ENCODE results near the gene IDI1. TPM values are rescaled to one million over a fixed set of nuclear protein-coding genes. Genes with fewer than 3 reads are reported as not detected.

The IDI1 gene
- total and polyA plus RNA-seq, 4 experiments from 2014 or later: 30.3 to 45.4 (median 38.8) TPM

GRCh38 chr10:1037098-1037497 is 11.8 kb downstream of the IDI1 start:
- no peak overlapping the region for H3K4me3 ChIP-seq (ENCODE audit: low read length in 2 of 2)
- H3K27ac ChIP-seq (ENCODE audit: low read depth, low read length): no peak overlapping the region
- no peaks in the 10 kb centered on the region for H3K4me1 ChIP-seq (ENCODE audit: insufficient read depth, low read length)
- peak overlapping the region in 3 of 7 donors; percentile 37 to 60 (median 43) for H3K27ac Mint-ChIP-seq
- CTCF ChIA-PET (ENCODE audit: partially characterized antibody): no interaction called here
- POLR2A ChIA-PET (ENCODE audit: partially characterized antibody): interaction anchor here (3.4 kb wide), 1 partner anchor 11 kb away, joined by 17 read pairs; the partner anchor contains the start of gene IDI1
- H3K36me3 Mint-ChIP-seq: peaks cover 15 to 33% of the 10 kb centered on the region in 2 donors
- no peak for DNase-seq
- H3K4me3 Mint-ChIP-seq: no peak overlapping the region
- intact Hi-C loops (cut with micrococcal nuclease): no loop called here
- peaks cover 0 to 13% (median 9%) of the 10 kb centered on the region in 4 donors for H3K4me1 Mint-ChIP-seq
- no peaks in the 10 kb centered on the region for H3K9me3 Mint-ChIP-seq
- H3K9me3 ChIP-seq (ENCODE audit: control insufficient read depth in 1 of 2, low read length in 2 of 2): no peaks in the 10 kb centered on the region
- H3K27me3 ChIP-seq (ENCODE audit: insufficient read depth, low read length): no peaks in the 10 kb centered on the region
- H3K36me3 ChIP-seq (ENCODE audit: insufficient read depth, low read length): peaks cover 14% of the 10 kb centered on the region
- no peaks in the 10 kb centered on the region for H3K27me3 Mint-ChIP-seq

- H3K27ac ChIP-seq (ENCODE audit: low read depth, low read length): no peak overlapping the region
- Mint-ChIP-seq H3K4me1 (peaks cover 0 to 13% (median 9%) of the 10 kb centered on the region in 4 donors), H3K9me3 (no peaks in the 10 kb centered on the region), H3K36me3 (peaks cover 15 to 28% of the 10 kb centered on the region in 2 donors), H3K4me3 (peak overlapping the region in 2 of 8 donors; percentile 8 to 41), H3K27ac (peak overlapping the region in 2 of 7 donors; percentile 49 to 51), H3K27me3 (no peaks in the 10 kb centered on the region)
- intact Hi-C loops (cut with micrococcal nuclease): no loop called here
- H3K9me3 ChIP-seq (ENCODE audit: control insufficient read depth in 1 of 2, low read length in 2 of 2): no peaks in the 10 kb centered on the region
- no peak overlapping the region for H3K4me3 ChIP-seq (ENCODE audit: low read length in 2 of 2)
- ChIA-PET CTCF (ENCODE audit: partially characterized antibody) (no interaction called here), POLR2A (ENCODE audit: partially characterized antibody) (interaction anchor here (1.7 to 3.4 kb wide), 2 partner anchors 8 to 12 kb away, joined by 7 to 17 read pairs; partner anchors contain the start of gene IDI1)
- H3K36me3 ChIP-seq (ENCODE audit: insufficient read depth, low read length): peaks cover 11% of the 10 kb centered on the region
- H3K4me1 ChIP-seq (ENCODE audit: insufficient read depth, low read length): no peaks in the 10 kb centered on the region
- DNase-seq: peak in 2 of 5 donors; percentile 22 to 61
- no peaks in the 10 kb centered on the region for H3K27me3 ChIP-seq (ENCODE audit: insufficient read depth, low read length)
Measured at GRCh38 chr10:1036341-1036791, 12.6 kb downstream of the IDI1 start.

GRCh38 chr10:1035201-1035600 is 13.7 kb downstream of the IDI1 start:
- Histone ChIP-seq H3K9me3 (ENCODE audit: control insufficient read depth in 1 of 2, low read length in 2 of 2) (no peaks in the 10 kb centered on the region), H3K27me3 (ENCODE audit: insufficient read depth, low read length) (no peaks in the 10 kb centered on the region), H3K4me1 (ENCODE audit: insufficient read depth, low read length) (no peaks in the 10 kb centered on the region), H3K36me3 (ENCODE audit: insufficient read depth, low read length) (peaks cover 2% of the 10 kb centered on the region), H3K27ac (ENCODE audit: low read depth, low read length) (no peak overlapping the region), H3K4me3 (ENCODE audit: low read length in 2 of 2) (no peak overlapping the region)
- DNase-seq: no peak
- intact Hi-C loops (cut with micrococcal nuclease): no loop called here
- Mint-ChIP-seq H3K9me3 (no peaks in the 10 kb centered on the region), H3K4me1 (peaks cover 0 to 13% (median 7%) of the 10 kb centered on the region in 4 donors), H3K27ac (no peak overlapping the region), H3K27me3 (no peaks in the 10 kb centered on the region), H3K4me3 (no peak overlapping the region), H3K36me3 (peaks cover 10 to 18% of the 10 kb centered on the region in 2 donors)
- POLR2A ChIA-PET (ENCODE audit: partially characterized antibody): interaction anchor here (1.7 to 3.4 kb wide), 2 partner anchors 9 to 13 kb away, joined by 7 to 17 read pairs; partner anchors contain the start of gene IDI1
- CTCF ChIA-PET (ENCODE audit: partially characterized antibody): no interaction called here

- Histone ChIP-seq H3K36me3 (ENCODE audit: insufficient read depth, low read length) (no peaks in the 10 kb centered on the region), H3K4me1 (ENCODE audit: insufficient read depth, low read length) (no peaks in the 10 kb centered on the region), H3K4me3 (ENCODE audit: low read length in 2 of 2) (no peak overlapping the region), H3K27me3 (ENCODE audit: insufficient read depth, low read length) (no peaks in the 10 kb centered on the region), H3K9me3 (ENCODE audit: control insufficient read depth in 1 of 2, low read length in 2 of 2) (no peaks in the 10 kb centered on the region), H3K27ac (ENCODE audit: low read depth, low read length) (no peak overlapping the region)
- no peaks in the 10 kb centered on the region for H3K9me3 Mint-ChIP-seq
- intact Hi-C loops (cut with micrococcal nuclease): no loop called here
- H3K27me3 Mint-ChIP-seq: no peaks in the 10 kb centered on the region
- peaks cover 0 to 13% (median 4%) of the 10 kb centered on the region in 4 donors for H3K4me1 Mint-ChIP-seq
- CTCF ChIA-PET (ENCODE audit: partially characterized antibody): no interaction called here
- H3K4me3 Mint-ChIP-seq: no peak overlapping the region
- H3K36me3 Mint-ChIP-seq: peaks cover 8 to 15% of the 10 kb centered on the region in 2 donors
- H3K27ac Mint-ChIP-seq: no peak overlapping the region
- POLR2A ChIA-PET (ENCODE audit: partially characterized antibody): interaction anchor here (1.7 to 3.4 kb wide), 2 partner anchors 10 to 14 kb away, joined by 7 to 17 read pairs; partner anchors contain the start of gene IDI1
- no peak for DNase-seq
Measured at GRCh38 chr10:1034758-1035157, 14.2 kb downstream of the IDI1 start.

GRCh38 chr10:1033601-1034000 is 15.3 kb downstream of the IDI1 start:
- CTCF ChIA-PET (ENCODE audit: partially characterized antibody): interaction anchor here (1.5 kb wide), 1 partner anchor 10 kb away, joined by 4 read pairs; no protein-coding TSS in a partner anchor
- peaks cover 0 to 13% (median 4%) of the 10 kb centered on the region in 4 donors for H3K4me1 Mint-ChIP-seq
- H3K36me3 Mint-ChIP-seq: peaks cover 8 to 15% of the 10 kb centered on the region in 2 donors
- H3K27me3 Mint-ChIP-seq: no peaks in the 10 kb centered on the region
- POLR2A ChIA-PET (ENCODE audit: partially characterized antibody): no interaction called here
- H3K27ac Mint-ChIP-seq: no peak overlapping the region
- no peaks in the 10 kb centered on the region for H3K9me3 Mint-ChIP-seq
- Histone ChIP-seq H3K27ac (ENCODE audit: low read depth, low read length) (no peak overlapping the region), H3K27me3 (ENCODE audit: insufficient read depth, low read length) (no peaks in the 10 kb centered on the region), H3K4me1 (ENCODE audit: insufficient read depth, low read length) (no peaks in the 10 kb centered on the region), H3K36me3 (ENCODE audit: insufficient read depth, low read length) (no peaks in the 10 kb centered on the region), H3K4me3 (ENCODE audit: low read length in 2 of 2) (no peak overlapping the region), H3K9me3 (ENCODE audit: control insufficient read depth in 1 of 2, low read length in 2 of 2) (no peaks in the 10 kb centered on the region)
- no peak overlapping the region for H3K4me3 Mint-ChIP-seq
- intact Hi-C loops (cut with micrococcal nuclease): no loop called here
- no peak for DNase-seq

GRCh38 chr10:1029838-1030237 is 19.1 kb downstream of the IDI1 start:
- Histone ChIP-seq H3K27ac (ENCODE audit: low read depth, low read length) (no peak overlapping the region), H3K9me3 (ENCODE audit: control insufficient read depth in 1 of 2, low read length in 2 of 2) (no peaks in the 10 kb centered on the region), H3K4me3 (ENCODE audit: low read length in 2 of 2) (no peak overlapping the region), H3K4me1 (ENCODE audit: insufficient read depth, low read length) (no peaks in the 10 kb centered on the region), H3K27me3 (ENCODE audit: insufficient read depth, low read length) (no peaks in the 10 kb centered on the region), H3K36me3 (ENCODE audit: insufficient read depth, low read length) (no peaks in the 10 kb centered on the region)
- Mint-ChIP-seq H3K36me3 (peaks cover 0 to 7% of the 10 kb centered on the region in 2 donors), H3K4me1 (no peaks in the 10 kb centered on the region), H3K4me3 (no peak overlapping the region), H3K27ac (no peak overlapping the region), H3K27me3 (no peaks in the 10 kb centered on the region), H3K9me3 (no peaks in the 10 kb centered on the region)
- ChIA-PET POLR2A (ENCODE audit: partially characterized antibody) (interaction anchor here (1.1 kb wide), 1 partner anchor 33 kb away, joined by 3 read pairs; no protein-coding TSS in a partner anchor), CTCF (ENCODE audit: partially characterized antibody) (interaction anchor here (1.2 kb wide), 1 partner anchor 15 kb away, joined by 3 read pairs; no protein-coding TSS in a partner anchor)
- DNase-seq: no peak
- intact Hi-C loops (cut with micrococcal nuclease): no loop called here

GRCh38 chr10:1026578-1026977 is 22.3 kb downstream of the IDI1 start:
- no peaks in the 10 kb centered on the region for H3K9me3 ChIP-seq (ENCODE audit: control insufficient read depth in 1 of 2, low read length in 2 of 2)
- H3K36me3 ChIP-seq (ENCODE audit: insufficient read depth, low read length): no peaks in the 10 kb centered on the region
- peaks cover 0 to 12% of the 10 kb centered on the region in 2 donors for H3K36me3 Mint-ChIP-seq
- no peaks in the 10 kb centered on the region for H3K27me3 ChIP-seq (ENCODE audit: insufficient read depth, low read length)
- no peaks in the 10 kb centered on the region for H3K4me1 ChIP-seq (ENCODE audit: insufficient read depth, low read length)
- H3K27me3 Mint-ChIP-seq: no peaks in the 10 kb centered on the region
- H3K9me3 Mint-ChIP-seq: no peaks in the 10 kb centered on the region
- H3K27ac Mint-ChIP-seq: no peak overlapping the region
- CTCF ChIA-PET (ENCODE audit: partially characterized antibody): no interaction called here
- POLR2A ChIA-PET (ENCODE audit: partially characterized antibody): no interaction called here
- no peak for DNase-seq
- no peaks in the 10 kb centered on the region for H3K4me1 Mint-ChIP-seq
- H3K27ac ChIP-seq (ENCODE audit: low read depth, low read length): no peak overlapping the region
- no peak overlapping the region for H3K4me3 ChIP-seq (ENCODE audit: low read length in 2 of 2)
- intact Hi-C loops (cut with micrococcal nuclease): no loop called here
- H3K4me3 Mint-ChIP-seq: no peak overlapping the region
